Measurements from ENCODE around the gene PIWIL4. TPM values are rescaled to one million over a fixed set of nuclear protein-coding genes. Genes with fewer than 3 reads are reported as not detected.

PIWIL4 gene
- total RNA-seq, 1 donor from 2014 or later = 0.41 TPM

- H3K9me3 Mint-ChIP-seq = no peaks in the 10 kb centered on the region
- H3K27ac Mint-ChIP-seq = no peak overlapping the region
- intact Hi-C loops (cut with micrococcal nuclease) = no loop called here
- H3K4me1 Mint-ChIP-seq (ENCODE audit: low read depth) = no peaks in the 10 kb centered on the region
- no peak overlapping the region for H3K4me3 Mint-ChIP-seq
- no peaks in the 10 kb centered on the region for H3K36me3 Mint-ChIP-seq (ENCODE audit: low read depth)
- H3K27me3 Mint-ChIP-seq (ENCODE audit: insufficient read depth) = no peaks in the 10 kb centered on the region
- no peak for DNase-seq (ENCODE audit: low spot score)
Observed at GRCh38 chr11:94577841-94578240, 10.7 kb downstream of the PIWIL4 start.

- intact Hi-C loops (cut with micrococcal nuclease) = no loop called here
- Mint-ChIP-seq H3K27me3 (ENCODE audit: insufficient read depth) (no peaks in the 10 kb centered on the region), H3K9me3 (no peaks in the 10 kb centered on the region), H3K27ac (no peak overlapping the region), H3K4me3 (no peak overlapping the region), H3K4me1 (ENCODE audit: low read depth) (no peaks in the 10 kb centered on the region), H3K36me3 (ENCODE audit: low read depth) (no peaks in the 10 kb centered on the region)
- DNase-seq (ENCODE audit: low spot score) = no peak
Observed at GRCh38 chr11:94581926-94582325, 14.8 kb downstream of the PIWIL4 start.

- H3K4me3 Mint-ChIP-seq = no peak overlapping the region
- no peak overlapping the region for H3K27ac Mint-ChIP-seq
- DNase-seq (ENCODE audit: low spot score) = no peak
- intact Hi-C loops (cut with micrococcal nuclease) = no loop called here
- H3K9me3 Mint-ChIP-seq = no peaks in the 10 kb centered on the region
- H3K27me3 Mint-ChIP-seq (ENCODE audit: insufficient read depth) = no peaks in the 10 kb centered on the region
- no peaks in the 10 kb centered on the region for H3K36me3 Mint-ChIP-seq (ENCODE audit: low read depth)
- no peaks in the 10 kb centered on the region for H3K4me1 Mint-ChIP-seq (ENCODE audit: low read depth)
Observed at GRCh38 chr11:94583213-94583865, 16.2 kb downstream of the PIWIL4 start.

GRCh38 chr11:94583866-94584500 is 16.8 kb downstream of the PIWIL4 start:
- no peaks in the 10 kb centered on the region for H3K27me3 Mint-ChIP-seq (ENCODE audit: insufficient read depth)
- H3K4me1 Mint-ChIP-seq (ENCODE audit: low read depth) = no peaks in the 10 kb centered on the region
- DNase-seq (ENCODE audit: low spot score) = no peak
- intact Hi-C loops (cut with micrococcal nuclease) = no loop called here
- H3K4me3 Mint-ChIP-seq = no peak overlapping the region
- no peak overlapping the region for H3K27ac Mint-ChIP-seq
- H3K36me3 Mint-ChIP-seq (ENCODE audit: low read depth) = no peaks in the 10 kb centered on the region
- no peaks in the 10 kb centered on the region for H3K9me3 Mint-ChIP-seq

- DNase-seq (ENCODE audit: low spot score) = no peak
- no peaks in the 10 kb centered on the region for H3K9me3 Mint-ChIP-seq
- intact Hi-C loops (cut with micrococcal nuclease) = no loop called here
- H3K4me1 Mint-ChIP-seq (ENCODE audit: low read depth) = no peaks in the 10 kb centered on the region
- no peaks in the 10 kb centered on the region for H3K27me3 Mint-ChIP-seq (ENCODE audit: insufficient read depth)
- H3K36me3 Mint-ChIP-seq (ENCODE audit: low read depth) = no peaks in the 10 kb centered on the region
- H3K4me3 Mint-ChIP-seq = no peak overlapping the region
- H3K27ac Mint-ChIP-seq = no peak overlapping the region
Observed at GRCh38 chr11:94584978-94585377, 17.8 kb downstream of the PIWIL4 start.

GRCh38 chr11:94585399-94585798 is 18.2 kb downstream of the PIWIL4 start:
- H3K4me3 Mint-ChIP-seq = no peak overlapping the region

GRCh38 chr11:94586546-94586945 is 19.4 kb downstream of the PIWIL4 start:
- no peak overlapping the region for H3K4me3 Mint-ChIP-seq
- no peaks in the 10 kb centered on the region for H3K27me3 Mint-ChIP-seq (ENCODE audit: insufficient read depth)
- H3K9me3 Mint-ChIP-seq = no peaks in the 10 kb centered on the region
- intact Hi-C loops (cut with micrococcal nuclease) = no loop called here
- no peak for DNase-seq (ENCODE audit: low spot score)
- no peaks in the 10 kb centered on the region for H3K4me1 Mint-ChIP-seq (ENCODE audit: low read depth)
- peak overlapping the region; percentile 15 for H3K27ac Mint-ChIP-seq
- no peaks in the 10 kb centered on the region for H3K36me3 Mint-ChIP-seq (ENCODE audit: low read depth)

More at GRCh38 chr11:94585399-94585798, 18.2 kb downstream of the PIWIL4 start:
- no peaks in the 10 kb centered on the region for H3K9me3 Mint-ChIP-seq
- H3K27me3 Mint-ChIP-seq (ENCODE audit: insufficient read depth) = no peaks in the 10 kb centered on the region
- intact Hi-C loops (cut with micrococcal nuclease) = no loop called here
- no peaks in the 10 kb centered on the region for H3K4me1 Mint-ChIP-seq (ENCODE audit: low read depth)
- DNase-seq (ENCODE audit: low spot score) = no peak
- no peaks in the 10 kb centered on the region for H3K36me3 Mint-ChIP-seq (ENCODE audit: low read depth)
- H3K27ac Mint-ChIP-seq = no peak overlapping the region

- no peak for DNase-seq (ENCODE audit: low spot score)
- Mint-ChIP-seq H3K27ac (no peak overlapping the region), H3K4me3 (no peak overlapping the region), H3K36me3 (ENCODE audit: low read depth) (no peaks in the 10 kb centered on the region), H3K9me3 (no peaks in the 10 kb centered on the region), H3K27me3 (ENCODE audit: insufficient read depth) (no peaks in the 10 kb centered on the region), H3K4me1 (ENCODE audit: low read depth) (no peaks in the 10 kb centered on the region)
- intact Hi-C loops (cut with micrococcal nuclease) = no loop called here
Observed at GRCh38 chr11:94586978-94587377, 19.8 kb downstream of the PIWIL4 start.

GRCh38 chr11:94588366-94588942 is 21.3 kb downstream of the PIWIL4 start:
- Mint-ChIP-seq H3K27ac (no peak overlapping the region), H3K27me3 (ENCODE audit: insufficient read depth) (no peaks in the 10 kb centered on the region), H3K4me1 (ENCODE audit: low read depth) (no peaks in the 10 kb centered on the region), H3K9me3 (no peaks in the 10 kb centered on the region), H3K4me3 (no peak overlapping the region), H3K36me3 (ENCODE audit: low read depth) (no peaks in the 10 kb centered on the region)
- intact Hi-C loops (cut with micrococcal nuclease) = no loop called here
- DNase-seq (ENCODE audit: low spot score) = no peak

GRCh38 chr11:94590352-94591041 is 23.3 kb downstream of the PIWIL4 start:
- no peaks in the 10 kb centered on the region for H3K36me3 Mint-ChIP-seq (ENCODE audit: low read depth)
- DNase-seq (ENCODE audit: low spot score) = no peak
- H3K27me3 Mint-ChIP-seq (ENCODE audit: insufficient read depth) = no peaks in the 10 kb centered on the region
- H3K4me3 Mint-ChIP-seq = no peak overlapping the region
- no peak overlapping the region for H3K27ac Mint-ChIP-seq
- intact Hi-C loops (cut with micrococcal nuclease) = no loop called here
- no peaks in the 10 kb centered on the region for H3K4me1 Mint-ChIP-seq (ENCODE audit: low read depth)
- no peaks in the 10 kb centered on the region for H3K9me3 Mint-ChIP-seq

- H3K9me3 Mint-ChIP-seq = no peaks in the 10 kb centered on the region
- H3K4me3 Mint-ChIP-seq = no peak overlapping the region
- no peaks in the 10 kb centered on the region for H3K36me3 Mint-ChIP-seq (ENCODE audit: low read depth)
- DNase-seq (ENCODE audit: low spot score) = no peak
- intact Hi-C loops (cut with micrococcal nuclease) = no loop called here
- H3K27ac Mint-ChIP-seq = no peak overlapping the region
- H3K4me1 Mint-ChIP-seq (ENCODE audit: low read depth) = no peaks in the 10 kb centered on the region
- H3K27me3 Mint-ChIP-seq (ENCODE audit: insufficient read depth) = no peaks in the 10 kb centered on the region
Observed at GRCh38 chr11:94593030-94593429, 25.9 kb downstream of the PIWIL4 start.

GRCh38 chr11:94595076-94595475 is 27.9 kb downstream of the PIWIL4 start:
- intact Hi-C loops (cut with micrococcal nuclease) = no loop called here
- H3K4me3 Mint-ChIP-seq = no peak overlapping the region
- no peak for DNase-seq (ENCODE audit: low spot score)
- no peaks in the 10 kb centered on the region for H3K9me3 Mint-ChIP-seq
- H3K4me1 Mint-ChIP-seq (ENCODE audit: low read depth) = no peaks in the 10 kb centered on the region
- no peak overlapping the region for H3K27ac Mint-ChIP-seq
- peaks cover 1% of the 10 kb centered on the region for H3K27me3 Mint-ChIP-seq (ENCODE audit: insufficient read depth)
- H3K36me3 Mint-ChIP-seq (ENCODE audit: low read depth) = no peaks in the 10 kb centered on the region

GRCh38 chr11:94597896-94598295 is 30.7 kb downstream of the PIWIL4 start:
- DNase-seq (ENCODE audit: low spot score) = no peak
- Mint-ChIP-seq H3K4me1 (ENCODE audit: low read depth) (peaks cover 3% of the 10 kb centered on the region), H3K9me3 (no peaks in the 10 kb centered on the region), H3K27me3 (ENCODE audit: insufficient read depth) (peaks cover 3% of the 10 kb centered on the region), H3K36me3 (ENCODE audit: low read depth) (no peaks in the 10 kb centered on the region), H3K4me3 (no peak overlapping the region), H3K27ac (no peak overlapping the region)
- intact Hi-C loops (cut with micrococcal nuclease) = no loop called here
